K562 (cell line): ENCODE results near the gene SHISA7. TPM values are rescaled to one million over a fixed set of nuclear protein-coding genes. Genes with fewer than 3 reads are reported as not detected.

Experiments
- ATF2 ChIP-seq: sonication (generic); formaldehyde crosslinking; IDR thresholded peaks from 2 replicates; pipeline ENCODE4 v1.8.1; 2022; ENCODE audit warnings: missing genetic modification reagents
- ATF3 ChIP-seq, 2 experiments: fragments of 450-650 bp in 1 of 2; sonication (generic) in 1 of 2; formaldehyde crosslinking in 1 of 2; IDR thresholded peaks in 1 of 2; conservative IDR thresholded peaks in 1 of 2; 2 replicates each; pipeline versions ENCODE4 v1.6.1 to v1.8.1; 2016 to 2023; ENCODE audit warnings: mild to moderate bottlenecking in 2 of 2, moderate library complexity in 2 of 2, inconsistent platforms in 1 of 2, missing genetic modification reagents in 1 of 2
- ATF7 ChIP-seq: fragments of 450-650 bp; IDR thresholded peaks from 2 replicates; pipeline ENCODE4 v1.7.1; 2014; ENCODE audit warnings: mild to moderate bottlenecking, moderate library complexity
- CEBPB ChIP-seq: fragments of 450-650 bp; IDR thresholded peaks from 2 replicates; pipeline ENCODE4 v1.6.1; 2016; ENCODE audit warnings: missing genetic modification characterization, missing compliant biosample characterization
- DNMT1 ChIP-seq: fragments of 450-650 bp; IDR thresholded peaks from 2 replicates; pipeline ENCODE4 v1.6.1; 2016; ENCODE audit warnings: antibody characterized with exemption, mild to moderate bottlenecking
- DPF2 ChIP-seq: fragments of 450-650 bp; IDR thresholded peaks from 2 replicates; pipeline ENCODE4 v1.6.1; 2016
- HDAC6 ChIP-seq: IDR thresholded peaks from 2 replicates; pipeline ENCODE4 v1.6.1; 2012; ENCODE audit warnings: low read depth, mild to moderate bottlenecking, control low read depth, inconsistent platforms, low read length, moderate library complexity
- ID3 ChIP-seq, 2 experiments: fragments of 250-450 bp in 1 of 2; fragments of 450-650 bp in 1 of 2; sonication (Bioruptor Pico) in 1 of 2; IDR thresholded peaks; 2 replicates each; pipeline versions ENCODE4 v1.6.1 to v1.8.0; 2016 to 2021; ENCODE audit warnings: mild to moderate bottlenecking in 2 of 2, moderate library complexity in 2 of 2, missing compliant biosample characterization in 1 of 2, missing genetic modification characterization in 1 of 2
- KDM1A ChIP-seq, 2 experiments: fragments of 450-650 bp; IDR thresholded peaks; 2 replicates each; pipeline ENCODE4 v1.6.1; 2016; ENCODE audit warnings: mild to moderate bottlenecking in 2 of 2
- MTF1 ChIP-seq: fragments of 250-450 bp; sonication (Bioruptor Pico); IDR thresholded peaks from 2 replicates; pipeline ENCODE4 v1.9.0; 2021; ENCODE audit warnings: moderate library complexity, mild to moderate bottlenecking, inconsistent platforms, borderline replicate concordance
- NRF1 ChIP-seq, 2 experiments: fragments of 450-650 bp; IDR thresholded peaks in 1 of 2; conservative IDR thresholded peaks in 1 of 2; 2 replicates each; pipeline ENCODE4 v1.6.1; 2014; ENCODE audit warnings: mild to moderate bottlenecking in 2 of 2
- POLR2A ChIP-seq: fragments of 450-650 bp; conservative IDR thresholded peaks from 2 replicates; pipeline ENCODE4 v1.6.1; 2016
- RFX5 ChIP-seq: IDR thresholded peaks from 2 replicates; pipeline ENCODE4 v1.6.1; 2011; ENCODE audit warnings: low read depth, mild to moderate bottlenecking, improper control_type of control experiment, low read length
- SMAD4 ChIP-seq: fragments of 250-450 bp; sonication (Bioruptor Pico); conservative IDR thresholded peaks from 2 replicates; pipeline ENCODE4 v1.8.0; 2021; ENCODE audit warnings: inconsistent platforms, mild to moderate bottlenecking, moderate library complexity
- SUPT5H ChIP-seq: fragments of 450-650 bp; IDR thresholded peaks from 2 replicates; pipeline ENCODE4 v1.6.1; 2016
- TBP ChIP-seq: optimal IDR thresholded peaks from 2 replicates; pipeline ENCODE3; 2011; ENCODE audit warnings: low read depth, low read length, improper control_type of control experiment
- ZBTB2 ChIP-seq: fragments of 450-650 bp; IDR thresholded peaks from 2 replicates; pipeline ENCODE4 v1.6.1; 2016; ENCODE audit warnings: antibody characterized with exemption
- ZNF133 ChIP-seq: fragments of 250-450 bp; sonication (Bioruptor Pico); IDR thresholded peaks from 2 replicates; pipeline ENCODE4 v1.4.0; 2020; ENCODE audit warnings: mild to moderate bottlenecking
- ZNF134 ChIP-seq: fragments of 250-450 bp; sonication (Bioruptor Pico); conservative IDR thresholded peaks from 2 replicates; pipeline ENCODE4 v1.4.0; 2020
- ZNF445 ChIP-seq: fragments of 250-450 bp; sonication (Bioruptor Pico); IDR thresholded peaks from 2 replicates; pipeline ENCODE4 v1.4.0; 2020; ENCODE audit warnings: low read depth, mild to moderate bottlenecking, moderate library complexity
- ZNF586 ChIP-seq: fragments of 450-650 bp; formaldehyde crosslinking; conservative IDR thresholded peaks from 2 replicates; pipeline ENCODE4 v1.4.0; 2020; ENCODE audit warnings: mild to moderate bottlenecking, moderate library complexity
- ZNF695 ChIP-seq: fragments of 450-650 bp; formaldehyde crosslinking; IDR thresholded peaks from 2 replicates; pipeline ENCODE4 v1.4.0; 2020; ENCODE audit warnings: mild to moderate bottlenecking, moderate library complexity
- ZNF717 ChIP-seq: fragments of 250-450 bp; sonication (Bioruptor Pico); IDR thresholded peaks from 2 replicates; pipeline ENCODE4 v1.5.0; 2021
- polyA plus RNA-seq, 8 experiments: library from polyadenylated mRNA; depleted of rRNA in 4 of 8; stranded (reverse) in 5 of 8; unstranded in 3 of 8; fragments of >200 nt; fragmentation: Nextera tagmentation in 2 of 8; fragmentation: Illumina TruSeq in 1 of 8; extraction: Ambion mirVana in 2 of 8; extraction: Trizol in 1 of 8; gene quantifications; 2 replicates each; pipeline versions ENCODE4 v1.2.1 to v1.2.3, GENCODE V29; 2011 to 2014; ENCODE audit warnings: inconsistent platforms in 1 of 8, missing spikeins in 1 of 8
- total RNA-seq, 7 experiments: library from RNA; depleted of rRNA in 6 of 7; stranded (reverse); fragments of >200 nt in 6 of 7; fragmentation: Illumina TruSeq in 2 of 7; extraction: Trizol in 2 of 7; gene quantifications; 2 replicates each; pipeline versions ENCODE4 v1.2.1 to v1.2.3, GENCODE V29; 2011 to 2021; ENCODE audit warnings: low replicate concordance in 1 of 7
- TF ChIP-seq, protein P1 (sequence below), 3 experiments: fragments of 200-800 bp in 1 of 3; sonication (Bioruptor generic) in 1 of 3; sonication (generic) in 1 of 3; formaldehyde crosslinking in 1 of 3; IDR thresholded peaks; 2 replicates each; pipeline versions ENCODE4 v1.6.1 to v1.8.0; 2016 to 2022; ENCODE audit warnings: mild to moderate bottlenecking in 2 of 3, missing compliant biosample characterization in 2 of 3, missing genetic modification characterization in 2 of 3, missing genetic modification reagents in 1 of 3

SHISA7 gene
- total and polyA plus RNA-seq, 9 of the 15 experiments (the other 6 are each of a cell fraction or from before 2014, with no cell fraction given): 0.01 to 0.40 (median 0.07) TPM

GRCh38 chr19:55451965-55452748, 9.1 kb upstream of the SHISA7 start (continued):
- TF ChIP-seq ATF2 (CRISPR knock-in tag) (no peak), SMAD4 (no peak), MTF1 (CRISPR knock-in tag) (no peak), POLR2A (no peak; the same call in 1 of the 2 replicates), ZBTB2 (no peak), ATF3 (IDR thresholded peaks at IDR 0.05) (no peak), ATF3 (CRISPR knock-in tag; conservative IDR thresholded peaks at IDR 0.05) (no peak), ZNF133 (CRISPR knock-in tag) (no peak), TBP (no peak), DNMT1 (no peak), SUPT5H (peak; percentile 42; the same call in 1 of the 2 replicates), HDAC6 (no peak), ZNF445 (CRISPR knock-in tag) (no peak), RFX5 (no peak), CEBPB (tag) (peak; percentile 73), ZNF695 (no peak), DPF2 (no peak), ZNF134 (CRISPR knock-in tag) (no peak), ZNF586 (no peak), ZNF717 (CRISPR knock-in tag) (no peak), ID3 (CRISPR knock-in tag; IDR thresholded peaks at IDR 0.05) (no peak), ID3 (tag; IDR thresholded peaks at IDR 0.05) (no peak), KDM1A (IDR thresholded peaks at IDR 0.05) (no peak), NRF1 (conservative IDR thresholded peaks at IDR 0.05 in 1 of 2, IDR thresholded peaks at IDR 0.05 in 1 of 2) (no peak), ATF7 (no peak)
- TF ChIP-seq, protein P1, sequence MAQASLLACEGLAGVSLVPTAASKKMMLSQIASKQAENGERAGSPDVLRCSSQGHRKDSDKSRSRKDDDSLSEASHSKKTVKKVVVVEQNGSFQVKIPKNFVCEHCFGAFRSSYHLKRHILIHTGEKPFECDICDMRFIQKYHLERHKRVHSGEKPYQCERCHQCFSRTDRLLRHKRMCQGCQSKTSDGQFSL (CRISPR knock-in tag; IDR thresholded peaks at IDR 0.05): peak; percentile 76; the same call in 1 of the 2 replicates
- TF ChIP-seq, protein P1 (tag; IDR thresholded peaks at IDR 0.05): peak in 1 of 2 experiments; percentile 57; a peak in 1 of 4 replicates
